OCI-LY7 (cell line): Measurements from ENCODE around the gene FBLN1.

Experiments
- EZH2phosphoT487 ChIP-seq: fragments of 200-600 bp; sonication (generic); IDR thresholded peaks from 2 replicates; pipeline ENCODE4 v1.6.1; 2018; ENCODE audit warnings: low read depth, borderline replicate concordance, mild to moderate bottlenecking, mixed run types, antibody characterized with exemption, low read length, moderate library complexity, mixed read lengths
- TF ChIP-seq, protein P1 (sequence below): fragments of 200-600 bp; sonication (generic); conservative IDR thresholded peaks from 2 replicates; pipeline ENCODE4 v1.5.1; 2014; ENCODE audit warnings: mild to moderate bottlenecking, antibody characterized with exemption, low read length, moderate library complexity, mixed read lengths

DNA sequence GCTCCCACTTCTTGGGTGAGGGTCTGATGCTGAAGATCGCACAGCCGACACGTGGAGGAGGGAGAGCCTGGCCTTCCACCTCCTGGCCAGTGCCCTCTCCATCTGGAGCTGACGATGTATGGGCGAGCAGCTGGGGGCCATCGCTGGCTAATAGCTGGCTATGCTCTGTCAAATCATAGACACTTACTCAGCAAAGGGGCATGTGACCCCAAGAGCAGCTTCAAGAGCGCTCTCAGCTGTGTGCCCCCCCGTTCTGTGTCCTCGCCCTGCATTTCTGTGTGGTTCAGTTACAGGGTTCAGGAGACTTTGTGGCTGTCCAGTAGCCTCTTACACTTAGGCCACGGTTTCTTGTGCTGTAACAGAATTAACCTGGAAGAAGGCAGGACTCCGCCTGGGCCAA, 26.4 kb downstream of the FBLN1 start:
- TF ChIP-seq, protein P1, sequence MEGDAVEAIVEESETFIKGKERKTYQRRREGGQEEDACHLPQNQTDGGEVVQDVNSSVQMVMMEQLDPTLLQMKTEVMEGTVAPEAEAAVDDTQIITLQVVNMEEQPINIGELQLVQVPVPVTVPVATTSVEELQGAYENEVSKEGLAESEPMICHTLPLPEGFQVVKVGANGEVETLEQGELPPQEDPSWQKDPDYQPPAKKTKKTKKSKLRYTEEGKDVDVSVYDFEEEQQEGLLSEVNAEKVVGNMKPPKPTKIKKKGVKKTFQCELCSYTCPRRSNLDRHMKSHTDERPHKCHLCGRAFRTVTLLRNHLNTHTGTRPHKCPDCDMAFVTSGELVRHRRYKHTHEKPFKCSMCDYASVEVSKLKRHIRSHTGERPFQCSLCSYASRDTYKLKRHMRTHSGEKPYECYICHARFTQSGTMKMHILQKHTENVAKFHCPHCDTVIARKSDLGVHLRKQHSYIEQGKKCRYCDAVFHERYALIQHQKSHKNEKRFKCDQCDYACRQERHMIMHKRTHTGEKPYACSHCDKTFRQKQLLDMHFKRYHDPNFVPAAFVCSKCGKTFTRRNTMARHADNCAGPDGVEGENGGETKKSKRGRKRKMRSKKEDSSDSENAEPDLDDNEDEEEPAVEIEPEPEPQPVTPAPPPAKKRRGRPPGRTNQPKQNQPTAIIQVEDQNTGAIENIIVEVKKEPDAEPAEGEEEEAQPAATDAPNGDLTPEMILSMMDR: no peak
- TF ChIP-seq EZH2phosphoT487: no peak
